Activated CD4-positive, CD25-positive, alpha-beta regulatory T cell (primary cell): ENCODE results near the gene SBF1.

Source experiments
- DNase-seq, 4 experiments: peaks; one replicate each; lab custom pipeline; 2025; lab: John Stamatoyannopoulos, UW

SBF1 gene

DNA sequence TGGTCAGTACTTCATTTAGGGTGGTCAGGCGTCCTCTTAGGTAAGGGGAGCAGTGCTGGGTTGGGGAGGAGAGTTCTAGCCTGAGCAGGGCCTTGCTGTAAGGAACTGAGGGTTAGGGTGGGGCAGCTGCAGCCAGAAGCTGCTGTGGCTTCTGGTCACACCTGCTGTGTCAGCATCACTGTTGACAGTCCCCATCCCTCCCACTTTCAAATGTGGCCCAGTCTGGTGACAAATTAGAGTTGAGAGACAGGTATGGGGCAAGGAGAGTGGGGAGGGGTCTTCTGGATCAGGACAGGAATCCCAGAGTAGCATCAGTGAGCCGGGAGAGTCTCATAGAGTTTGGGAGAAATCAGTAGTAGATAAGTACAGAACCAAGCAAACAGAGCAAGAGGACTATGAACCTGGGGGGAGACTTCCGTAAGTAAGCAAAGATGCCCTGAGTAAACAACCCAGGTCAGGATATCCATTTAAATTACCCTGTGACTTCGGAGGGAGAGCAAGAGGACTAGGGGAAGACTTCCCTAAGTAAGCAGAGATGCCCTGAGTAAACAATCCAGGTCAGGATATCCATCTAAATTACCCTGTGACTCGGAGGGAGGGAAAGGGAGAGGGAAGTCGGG lies 78.0 kb downstream of the SBF1 start:
- DNase-seq, result no peak
